NCI-H1417 (cell line): ENCODE results near the gene HOXB8.

Experiments
- DNase-seq, 3 experiments: peaks; one replicate each; lab custom pipeline; 2025; lab: John Stamatoyannopoulos, UW

Gene HOXB8

GRCh38 chr17:48610282-48611211 lies 4.5 kb downstream of the HOXB8 start, which contains the start of gene HOXB7:
HOXB7 (minus strand) TSS chr17:48611017; CDS start chr17:48610918, 99 bp downstream.
- DNase-seq = peak; percentile 86 to 92 (median 90)

GRCh38 chr17:48609759-48610281 lies 5.3 kb downstream of the HOXB8 start:
- peak in 2 of 3 experiments; percentile 75 to 83 for DNase-seq

DNA sequence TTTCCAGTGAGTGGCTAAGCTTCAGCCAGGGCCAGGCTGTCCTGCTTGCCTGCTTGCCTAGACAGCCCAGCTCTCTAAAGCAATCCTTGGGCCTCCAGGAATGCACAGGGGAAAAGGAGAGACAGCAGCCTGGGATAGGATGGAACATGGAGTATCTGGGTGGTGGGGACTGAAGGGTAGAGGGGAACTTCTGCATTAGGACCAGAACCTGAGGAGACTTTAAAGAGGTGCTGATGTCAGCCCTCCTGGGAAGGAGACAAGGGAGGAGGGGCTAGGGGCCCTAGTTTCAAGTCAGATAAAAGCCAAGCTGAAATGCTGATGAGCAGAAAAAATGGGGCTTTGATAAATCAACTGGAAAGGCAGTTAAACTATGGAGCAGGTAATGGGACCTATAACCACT lies 6.1 kb downstream of the HOXB8 start:
- DNase-seq = no peak

DNA sequence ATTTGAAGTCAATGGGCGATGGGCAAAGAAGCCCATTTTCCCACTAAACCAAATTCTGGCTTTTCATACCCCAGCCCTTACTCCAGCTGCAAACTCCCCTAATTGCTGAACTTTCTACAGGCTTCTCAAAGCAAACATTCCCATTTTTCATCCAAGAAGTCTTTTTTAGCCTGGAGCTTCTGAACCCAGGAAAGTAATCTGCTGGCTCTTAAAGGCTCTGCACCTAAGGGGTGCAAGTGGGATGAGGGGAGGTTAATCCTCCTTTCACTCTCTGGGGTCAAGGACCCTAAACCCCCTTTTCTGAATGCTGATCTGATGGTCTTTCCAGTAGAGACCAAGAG lies 6.6 kb downstream of the HOXB8 start:
- no peak for DNase-seq

GRCh38 chr17:48606892-48607614 lies 8.0 kb downstream of the HOXB8 start:
- DNase-seq = no peak

- DNase-seq = no peak
These were observed 8.9 kb downstream of the HOXB8 start for GRCh38 chr17:48605991-48606891.

- DNase-seq = no peak
These were observed 9.6 kb downstream of the HOXB8 start for GRCh38 chr17:48605409-48605919.

DNA sequence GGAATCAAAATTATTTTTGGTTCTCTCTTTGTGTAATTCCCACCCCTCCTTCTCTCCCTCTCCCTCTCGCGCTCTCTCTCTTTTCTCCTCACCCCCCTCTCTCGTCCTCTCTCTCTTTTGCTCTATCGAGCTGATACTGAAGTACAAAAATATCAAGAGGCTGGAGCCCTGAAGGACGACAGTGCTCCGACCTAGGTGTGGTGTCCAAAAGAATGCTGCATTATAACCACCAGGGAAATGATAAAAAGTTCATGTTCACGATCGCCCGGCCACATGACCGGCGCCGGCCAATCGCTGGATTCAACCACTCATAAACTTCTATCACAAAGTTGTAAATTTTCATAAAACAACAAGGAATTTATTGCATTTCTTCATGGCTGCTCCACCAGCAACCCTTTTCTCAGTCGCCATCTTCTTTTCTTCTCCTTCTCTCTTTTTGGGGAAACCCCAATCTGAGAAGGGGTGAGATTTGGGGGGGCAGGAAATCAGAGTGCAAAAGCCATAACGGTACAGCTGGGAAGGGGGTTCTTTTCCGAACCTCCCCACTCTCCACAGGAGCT lies 10.2 kb downstream of the HOXB8 start, which contains the start of gene HOXB6:
Gene HOXB6 (minus strand): TSS at position 217 of the 560 bp plus-strand sequence. CDS start 6,836 bp downstream, outside the sequence.
- DNase-seq = no peak

GRCh38 chr17:48603959-48604769 lies 10.9 kb downstream of the HOXB8 start:
- no peak for DNase-seq

GRCh38 chr17:48601539-48602425 lies 13.3 kb downstream of the HOXB8 start:
- no peak for DNase-seq

- DNase-seq = no peak
These were observed 13.9 kb downstream of the HOXB8 start for GRCh38 chr17:48601207-48601538.

DNA sequence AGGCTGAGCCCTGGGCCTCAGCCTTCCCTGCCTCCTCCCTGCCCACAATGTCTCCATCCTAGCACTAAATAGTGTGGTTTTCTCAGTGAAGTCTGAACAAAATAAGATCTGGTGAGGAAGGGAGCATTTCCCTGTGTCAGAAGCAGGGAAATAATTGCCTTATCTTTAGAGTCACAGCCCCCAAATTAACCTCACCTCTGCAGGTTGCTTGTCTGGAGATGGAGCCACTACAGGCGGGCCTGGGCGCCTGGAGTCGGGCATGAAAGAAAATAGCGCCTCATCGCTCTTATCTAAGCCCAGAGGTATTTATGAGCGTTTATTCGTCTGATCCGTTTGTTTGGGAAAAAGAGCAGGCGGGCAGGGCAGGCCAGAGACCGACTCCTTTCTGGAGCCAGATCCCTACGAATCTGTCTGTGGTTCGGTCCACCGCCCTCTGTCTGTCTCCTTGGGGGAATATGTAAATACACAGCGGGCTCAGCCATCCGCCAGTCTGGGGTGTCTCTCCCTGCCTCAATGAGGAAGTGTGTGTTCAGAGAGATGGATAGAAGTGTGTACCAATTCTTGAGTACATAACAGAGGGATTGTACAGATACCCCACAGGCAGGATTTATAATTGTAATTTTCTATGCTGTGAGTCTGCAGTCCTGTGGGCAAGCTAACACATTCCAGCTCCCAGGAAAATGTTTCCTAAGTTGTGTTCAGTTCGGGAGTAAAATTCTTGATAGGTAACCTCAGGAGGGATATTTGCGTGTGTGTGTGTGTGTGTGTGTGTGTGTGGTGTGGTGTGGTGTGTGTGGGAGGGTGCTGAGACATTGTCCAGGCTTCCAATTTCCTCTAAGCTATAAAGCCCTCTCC lies 14.6 kb downstream of the HOXB8 start:
- DNase-seq = no peak

DNA sequence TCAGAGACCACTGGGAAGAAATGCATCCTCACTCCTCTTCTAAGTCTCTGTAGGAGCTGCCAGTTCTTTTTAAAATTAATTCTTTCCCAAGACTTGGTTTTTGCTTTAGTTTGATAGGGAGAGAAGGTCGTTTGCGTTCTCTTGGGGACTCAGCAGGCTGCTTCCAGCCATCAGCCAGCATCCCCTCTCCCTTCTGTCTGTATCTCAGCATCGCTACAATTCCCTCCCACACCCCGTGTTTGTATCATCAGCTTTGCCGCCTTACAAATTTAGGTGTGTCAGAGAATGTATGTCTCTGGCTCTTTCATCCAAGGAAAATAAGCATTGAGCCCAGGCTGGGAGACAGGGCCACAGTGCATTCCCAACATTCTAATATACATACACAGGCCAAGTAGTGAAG lies 15.7 kb downstream of the HOXB8 start:
- no peak for DNase-seq

DNA sequence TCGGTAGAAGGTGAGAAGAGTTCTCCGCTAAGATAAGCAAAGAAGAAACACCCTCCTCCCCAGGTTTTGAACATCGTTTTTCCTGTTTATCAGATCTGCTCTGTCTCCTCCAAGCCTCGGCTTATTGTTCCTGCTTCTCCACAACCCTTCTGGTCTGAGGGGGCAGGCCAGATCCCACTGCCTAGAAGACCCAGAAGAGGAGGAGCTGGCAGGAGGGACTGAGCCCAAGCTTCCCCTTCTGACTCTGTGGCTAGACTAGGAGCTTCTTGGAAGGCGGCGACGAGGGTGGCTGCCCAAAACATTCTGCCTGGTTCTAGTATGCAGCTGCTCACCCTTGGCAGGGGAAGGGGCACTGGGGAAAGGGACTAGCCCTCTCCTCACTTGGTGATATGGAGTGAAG lies 16.4 kb downstream of the HOXB8 start:
- no peak for DNase-seq

- DNase-seq = peak in 2 of 3 experiments; percentile 82
These were observed 17.1 kb downstream of the HOXB8 start for GRCh38 chr17:48597778-48598631.

GRCh38 chr17:48597528-48597777 lies 17.6 kb downstream of the HOXB8 start:
- no peak for DNase-seq

DNA sequence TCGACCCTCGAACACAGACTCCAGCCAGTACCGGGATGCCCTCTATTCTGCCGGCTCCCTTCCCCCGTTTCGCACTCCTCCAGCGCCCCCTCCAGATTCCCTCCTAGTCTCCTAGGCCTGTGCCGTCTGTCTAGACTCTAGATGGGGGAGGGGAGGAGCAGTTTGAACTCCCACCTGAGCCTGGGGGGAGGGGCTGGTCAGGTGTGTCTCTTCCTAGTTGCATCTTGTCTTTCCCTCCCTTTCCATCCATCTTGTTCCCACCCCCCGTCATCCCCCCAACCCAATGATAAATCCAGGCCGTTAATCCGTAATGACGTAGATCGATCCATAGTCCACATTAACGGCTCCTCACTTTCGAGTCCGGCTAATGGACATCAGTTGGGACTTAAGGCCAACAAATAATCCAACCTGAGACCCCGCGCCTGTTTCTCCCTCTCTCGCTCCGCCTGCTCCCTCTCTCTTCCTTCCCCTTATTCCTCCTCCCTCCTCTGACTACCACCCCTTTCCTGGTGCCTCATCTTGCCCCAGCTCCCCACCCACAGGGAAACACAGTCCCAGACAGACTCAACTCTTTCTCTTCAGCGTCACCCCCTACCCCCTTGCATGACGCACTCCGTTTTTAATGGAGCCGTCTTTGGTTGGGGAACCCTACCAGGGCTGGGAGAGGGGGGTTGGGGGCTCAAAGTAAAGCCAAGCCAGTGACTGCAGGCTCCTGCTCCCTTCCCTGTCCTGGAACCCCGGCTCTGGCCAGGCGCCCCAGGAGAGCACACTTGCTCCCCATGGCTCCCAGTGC lies 18.2 kb downstream of the HOXB8 start:
- peak; percentile 64 to 89 (median 67) for DNase-seq
